ENCODE results near the gene HS3ST4. TPM values are rescaled to one million over a fixed set of nuclear protein-coding genes. Genes with fewer than 3 reads are reported as not detected.
A peak's percentile ranks its signal among the peaks of the same experiment; 100 is the strongest.

Gene HS3ST4
- total RNA-seq, 1 donor from 2014 or later: 12.6 TPM

GRCh38 chr16:25966172-25967097, 274.7 kb downstream of the HS3ST4 start:
- Mint-ChIP-seq H3K27me3 (ENCODE audit: low read depth) (no peaks in the 10 kb centered on the region), H3K4me3 (no peak overlapping the region), H3K4me1 (no peaks in the 10 kb centered on the region), H3K9me3 (no peaks in the 10 kb centered on the region), H3K27ac (no peak overlapping the region), H3K36me3 (no peaks in the 10 kb centered on the region)
- no peak for TF ChIP-seq CTCF (IDR thresholded peaks at IDR 0.05; ENCODE audit: unreplicated experiment)
- no peak for DNase-seq (ENCODE audit: low spot score in 2 of 2, unreplicated experiment in 2 of 2)

DNA sequence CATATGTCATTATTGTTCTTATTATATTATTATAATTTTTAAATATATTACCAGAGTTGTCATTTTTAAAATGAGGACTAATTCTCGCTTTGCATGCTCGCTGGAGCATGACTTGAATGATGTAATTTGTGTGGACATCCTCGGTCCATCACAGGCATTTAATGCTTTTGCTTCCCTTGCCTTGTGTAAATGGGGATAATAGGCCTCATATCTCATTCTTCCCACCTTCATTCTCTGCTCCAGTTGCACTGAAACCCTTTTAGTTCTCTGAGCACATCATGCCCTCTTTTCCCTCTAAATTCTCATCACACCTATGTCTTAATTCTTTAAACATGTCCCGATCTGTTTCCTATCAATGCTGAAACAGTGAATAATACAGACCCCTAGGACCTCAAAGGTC, 285.4 kb downstream of the HS3ST4 start:
- Mint-ChIP-seq H3K27me3 (ENCODE audit: low read depth) (no peaks in the 10 kb centered on the region), H3K4me1 (no peaks in the 10 kb centered on the region), H3K4me3 (no peak overlapping the region), H3K36me3 (peaks cover 3% of the 10 kb centered on the region), H3K9me3 (peaks cover 6% of the 10 kb centered on the region), H3K27ac (no peak overlapping the region)
- no peak for DNase-seq (ENCODE audit: low spot score in 2 of 2, unreplicated experiment in 2 of 2)
- no peak for TF ChIP-seq CTCF (IDR thresholded peaks at IDR 0.05; ENCODE audit: unreplicated experiment)

DNA sequence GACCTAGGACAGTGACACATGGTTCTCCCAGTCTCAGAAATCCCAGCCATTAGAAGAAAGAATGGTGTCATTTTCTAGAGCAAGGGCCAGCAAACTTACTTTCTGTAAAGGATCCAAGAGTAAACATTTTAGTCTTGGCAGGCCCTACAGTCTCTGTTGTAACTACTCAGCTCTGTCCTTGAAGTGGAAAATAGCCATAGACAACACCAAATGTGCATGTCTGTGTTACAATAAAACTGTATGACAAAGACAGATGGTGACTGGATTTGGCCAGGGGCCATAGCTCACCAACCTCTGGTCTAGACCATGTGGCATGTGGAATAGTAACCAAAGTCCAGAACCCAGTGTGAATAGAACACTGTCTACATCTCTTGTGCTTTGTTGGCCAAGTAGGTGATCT, 286.5 kb downstream of the HS3ST4 start:
- DNase-seq (ENCODE audit: low spot score in 2 of 2, unreplicated experiment in 2 of 2): no peak
- TF ChIP-seq CTCF (IDR thresholded peaks at IDR 0.05; ENCODE audit: unreplicated experiment): no peak
- H3K27me3 Mint-ChIP-seq (ENCODE audit: low read depth): no peaks in the 10 kb centered on the region

DNA sequence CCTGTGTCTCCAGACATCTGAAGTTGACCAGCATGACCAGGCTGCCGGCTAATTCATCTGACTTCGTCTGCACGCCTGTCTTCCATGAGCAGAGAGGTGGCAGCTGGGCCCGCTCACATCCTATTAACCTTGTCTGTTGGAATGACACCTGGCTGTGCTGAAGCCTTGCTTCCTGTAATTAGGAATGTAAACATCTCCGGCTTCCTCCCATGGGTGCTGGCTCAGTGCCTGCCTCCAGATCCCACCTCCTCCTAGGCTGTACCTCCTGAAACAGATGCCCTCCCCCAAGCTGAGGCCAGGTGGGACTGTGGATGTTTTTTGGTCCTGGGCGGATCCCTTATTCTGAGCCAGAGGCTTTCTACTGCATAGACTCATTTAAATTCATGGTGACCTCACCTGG, 296.3 kb downstream of the HS3ST4 start:
- Mint-ChIP-seq H3K9me3 (peaks cover 13% of the 10 kb centered on the region), H3K27me3 (ENCODE audit: low read depth) (peaks cover under 1% of the 10 kb centered on the region), H3K4me1 (peaks cover 5% of the 10 kb centered on the region), H3K27ac (peak overlapping the region; percentile 8), H3K4me3 (no peak overlapping the region), H3K36me3 (peaks cover 5% of the 10 kb centered on the region)
- no peak for DNase-seq (ENCODE audit: low spot score in 2 of 2, unreplicated experiment in 2 of 2)
- TF ChIP-seq CTCF (IDR thresholded peaks at IDR 0.05; ENCODE audit: unreplicated experiment): no peak

More for the DNA sequence above, 286.5 kb downstream of the HS3ST4 start:
- Mint-ChIP-seq H3K27ac (no peak overlapping the region), H3K9me3 (peaks cover 7% of the 10 kb centered on the region), H3K4me3 (no peak overlapping the region), H3K36me3 (peaks cover 3% of the 10 kb centered on the region), H3K4me1 (no peaks in the 10 kb centered on the region)

- Mint-ChIP-seq H3K9me3 (peaks cover 9% of the 10 kb centered on the region), H3K4me3 (no peak overlapping the region), H3K27ac (no peak overlapping the region), H3K4me1 (peaks cover 5% of the 10 kb centered on the region), H3K27me3 (ENCODE audit: low read depth) (peaks cover 3% of the 10 kb centered on the region), H3K36me3 (peaks cover 5% of the 10 kb centered on the region)
- no peak for TF ChIP-seq CTCF (IDR thresholded peaks at IDR 0.05; ENCODE audit: unreplicated experiment)
- DNase-seq (ENCODE audit: low spot score in 2 of 2, unreplicated experiment in 2 of 2): no peak
Observed at GRCh38 chr16:25988882-25989281, 297.1 kb downstream of the HS3ST4 start.

All from mesothelial cell of epicardium (in vitro differentiated cells).